ENCODE measurements around the gene NSG1. TPM values are rescaled to one million over a fixed set of nuclear protein-coding genes. Genes with fewer than 3 reads are reported as not detected.

Gene NSG1
- total RNA-seq, 1 donor from 2014 or later, result 41.6 TPM

DNA sequence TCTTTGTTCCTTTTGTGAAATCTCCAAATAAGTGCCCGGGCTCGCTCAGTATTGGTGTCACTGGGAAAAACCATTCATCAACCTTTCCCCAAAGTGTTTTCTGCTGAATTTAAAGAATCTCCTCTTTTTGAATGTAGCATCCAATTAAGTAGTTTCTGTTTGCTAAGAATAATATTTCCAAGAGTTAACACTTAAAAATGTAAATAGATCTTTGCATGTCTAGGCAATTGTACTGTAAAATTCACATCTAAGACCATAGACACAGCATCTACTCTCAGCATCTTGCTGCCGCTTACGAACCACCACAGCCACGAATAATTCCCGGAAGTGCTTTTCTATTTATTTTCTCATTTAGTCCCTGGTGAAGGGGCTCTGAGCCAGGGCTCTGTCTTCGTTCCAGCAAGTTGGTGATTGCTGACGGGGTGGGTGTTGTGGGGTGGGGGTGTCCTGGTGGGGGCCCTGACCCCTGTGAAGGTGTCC lies 1.4 kb downstream of the NSG1 start:
- DNase-seq (ENCODE audit: low spot score), result no peak
- Histone ChIP-seq H4K20me1 (ENCODE audit: low read depth) (peaks cover 24% of the 10 kb centered on the region), H3K9ac (no peak overlapping the region), H3K4me2 (peak overlapping the region; percentile 96), H3K36me3 (no peaks in the 10 kb centered on the region), H3K79me2 (ENCODE audit: low read depth) (no peaks in the 10 kb centered on the region), H3K27ac (no peak overlapping the region), H3K27me3 (peaks cover 78% of the 10 kb centered on the region), H3K9me3 (ENCODE audit: low read depth) (no peaks in the 10 kb centered on the region), H3F3A (ENCODE audit: low read depth) (peaks cover 4% of the 10 kb centered on the region), H3K4me1 (peaks cover 22% of the 10 kb centered on the region), H2AFZ (replicated peaks) (no peak overlapping the region), H3K4me3 (peak overlapping the region; percentile 85)
- Mint-ChIP-seq H3K27ac (no peak overlapping the region), H3K4me3 (peak overlapping the region; percentile 82), H3K4me1 (peaks cover 16% of the 10 kb centered on the region), H3K36me3 (peaks cover 5% of the 10 kb centered on the region), H3K9me3 (no peaks in the 10 kb centered on the region), H3K27me3 (ENCODE audit: insufficient read depth, low read depth) (peaks cover 53% of the 10 kb centered on the region)
- TF ChIP-seq EZH2phosphoT487 (IDR thresholded peaks at IDR 0.05) (no peak), EZH2 (IDR thresholded peaks at IDR 0.05) (no peak)
- TF ChIP-seq, protein P1, sequence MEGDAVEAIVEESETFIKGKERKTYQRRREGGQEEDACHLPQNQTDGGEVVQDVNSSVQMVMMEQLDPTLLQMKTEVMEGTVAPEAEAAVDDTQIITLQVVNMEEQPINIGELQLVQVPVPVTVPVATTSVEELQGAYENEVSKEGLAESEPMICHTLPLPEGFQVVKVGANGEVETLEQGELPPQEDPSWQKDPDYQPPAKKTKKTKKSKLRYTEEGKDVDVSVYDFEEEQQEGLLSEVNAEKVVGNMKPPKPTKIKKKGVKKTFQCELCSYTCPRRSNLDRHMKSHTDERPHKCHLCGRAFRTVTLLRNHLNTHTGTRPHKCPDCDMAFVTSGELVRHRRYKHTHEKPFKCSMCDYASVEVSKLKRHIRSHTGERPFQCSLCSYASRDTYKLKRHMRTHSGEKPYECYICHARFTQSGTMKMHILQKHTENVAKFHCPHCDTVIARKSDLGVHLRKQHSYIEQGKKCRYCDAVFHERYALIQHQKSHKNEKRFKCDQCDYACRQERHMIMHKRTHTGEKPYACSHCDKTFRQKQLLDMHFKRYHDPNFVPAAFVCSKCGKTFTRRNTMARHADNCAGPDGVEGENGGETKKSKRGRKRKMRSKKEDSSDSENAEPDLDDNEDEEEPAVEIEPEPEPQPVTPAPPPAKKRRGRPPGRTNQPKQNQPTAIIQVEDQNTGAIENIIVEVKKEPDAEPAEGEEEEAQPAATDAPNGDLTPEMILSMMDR (IDR thresholded peaks at IDR 0.05), result no peak

DNA sequence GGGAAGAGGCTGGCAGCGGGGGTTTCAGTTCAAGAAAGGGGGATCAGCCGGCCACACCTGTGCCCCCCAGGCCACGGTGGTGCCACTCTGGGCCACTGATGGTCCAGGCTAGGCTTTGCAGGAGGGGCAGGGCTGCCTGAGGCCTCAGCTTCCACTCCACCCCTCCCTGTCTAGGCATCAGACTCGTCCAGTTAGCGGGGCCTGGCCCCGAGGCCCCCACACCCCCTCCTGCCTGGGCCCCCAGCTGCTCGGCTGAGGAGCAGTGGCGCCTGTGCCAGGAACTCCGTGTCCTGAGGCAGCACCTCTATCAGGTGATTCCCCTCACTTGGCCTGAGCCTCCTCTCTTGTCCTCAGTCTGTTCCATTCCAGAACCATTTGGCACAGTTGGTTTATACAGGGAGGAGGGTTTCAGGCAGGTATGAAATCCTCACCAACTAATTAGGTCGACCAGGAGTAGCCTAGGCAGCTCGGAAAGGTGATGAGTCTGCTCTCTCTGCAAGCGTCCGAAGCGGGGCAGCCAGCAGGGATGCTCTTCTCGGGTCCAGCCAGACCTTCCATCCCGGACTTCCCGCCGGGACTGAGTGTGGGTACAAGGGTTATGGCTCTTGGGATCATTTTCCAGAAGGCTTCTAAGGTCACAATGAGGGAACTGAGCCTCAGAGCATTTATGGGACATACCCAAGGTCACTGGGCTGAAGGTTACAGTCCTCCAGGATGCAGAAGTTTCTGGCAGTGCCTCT lies 2.1 kb downstream of the NSG1 start:
- no peaks in the 10 kb centered on the region for H3K36me3 ChIP-seq
- Mint-ChIP-seq H3K4me3 (no peak overlapping the region), H3K27ac (no peak overlapping the region), H3K36me3 (peaks cover 5% of the 10 kb centered on the region), H3K9me3 (no peaks in the 10 kb centered on the region), H3K4me1 (peaks cover 14% of the 10 kb centered on the region), H3K27me3 (ENCODE audit: insufficient read depth, low read depth) (peaks cover 51% of the 10 kb centered on the region)
- no peak overlapping the region for H3K4me3 ChIP-seq
- H3K79me2 ChIP-seq (ENCODE audit: low read depth), result no peaks in the 10 kb centered on the region
- no peak overlapping the region for H3K9ac ChIP-seq
- peaks cover 71% of the 10 kb centered on the region for H3K27me3 ChIP-seq
- no peak overlapping the region for H2AFZ ChIP-seq (replicated peaks)
- no peak for DNase-seq (ENCODE audit: low spot score)
- no peak overlapping the region for H3K4me2 ChIP-seq
- peaks cover 4% of the 10 kb centered on the region for H3F3A ChIP-seq (ENCODE audit: low read depth)
- H3K9me3 ChIP-seq (ENCODE audit: low read depth), result no peaks in the 10 kb centered on the region
- peaks cover 24% of the 10 kb centered on the region for H4K20me1 ChIP-seq (ENCODE audit: low read depth)
- no peak for TF ChIP-seq EZH2phosphoT487 (IDR thresholded peaks at IDR 0.05)
- TF ChIP-seq, protein P1 (IDR thresholded peaks at IDR 0.05), result no peak
- TF ChIP-seq EZH2 (IDR thresholded peaks at IDR 0.05), result no peak
- H3K27ac ChIP-seq, result no peak overlapping the region
- H3K4me1 ChIP-seq, result peaks cover 22% of the 10 kb centered on the region

DNA sequence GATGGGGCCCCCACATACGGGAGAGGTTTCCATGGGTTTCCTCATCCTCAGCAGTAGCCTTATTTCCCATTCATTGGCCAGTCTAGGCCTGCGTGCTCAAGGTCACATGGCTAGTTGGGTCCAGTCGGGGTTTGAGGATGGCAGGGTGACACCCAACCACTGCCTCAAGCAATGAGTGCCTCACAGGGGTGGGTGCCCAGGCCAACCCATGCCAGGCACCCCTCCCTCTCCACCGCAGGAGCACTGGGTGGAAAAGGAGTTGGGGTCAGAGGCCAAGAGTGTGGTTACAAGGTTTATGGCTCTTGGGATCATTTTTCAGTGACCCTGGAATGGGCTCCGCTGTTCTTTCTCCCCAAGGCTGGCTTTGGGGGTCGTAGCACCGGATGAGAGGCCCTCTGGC lies 3.1 kb downstream of the NSG1 start:
- peaks cover 3% of the 10 kb centered on the region for H3K36me3 Mint-ChIP-seq
- peaks cover 42% of the 10 kb centered on the region for H3K27me3 Mint-ChIP-seq (ENCODE audit: insufficient read depth, low read depth)
- no peak overlapping the region for H3K4me2 ChIP-seq

More for the DNA sequence above, 3.1 kb downstream of the NSG1 start:
- peaks cover 22% of the 10 kb centered on the region for H3K4me1 ChIP-seq
- no peak overlapping the region for H3K27ac ChIP-seq
- no peaks in the 10 kb centered on the region for H3K79me2 ChIP-seq (ENCODE audit: low read depth)
- Mint-ChIP-seq H3K9me3 (no peaks in the 10 kb centered on the region), H3K4me3 (no peak overlapping the region), H3K4me1 (peaks cover 11% of the 10 kb centered on the region), H3K27ac (no peak overlapping the region)
- TF ChIP-seq EZH2phosphoT487 (IDR thresholded peaks at IDR 0.05), result no peak
- TF ChIP-seq EZH2 (IDR thresholded peaks at IDR 0.05), result no peak
- TF ChIP-seq, protein P1 (IDR thresholded peaks at IDR 0.05), result no peak
- H3K9me3 ChIP-seq (ENCODE audit: low read depth), result no peaks in the 10 kb centered on the region
- no peak for DNase-seq (ENCODE audit: low spot score)
- peaks cover 4% of the 10 kb centered on the region for H3F3A ChIP-seq (ENCODE audit: low read depth)
- no peak overlapping the region for H3K9ac ChIP-seq
- H3K27me3 ChIP-seq, result peaks cover 61% of the 10 kb centered on the region
- H3K36me3 ChIP-seq, result no peaks in the 10 kb centered on the region
- H4K20me1 ChIP-seq (ENCODE audit: low read depth), result peaks cover 24% of the 10 kb centered on the region
- H2AFZ ChIP-seq (replicated peaks), result no peak overlapping the region
- H3K4me3 ChIP-seq, result no peak overlapping the region
